ENCODE data around the gene NFATC2IP. TPM values are rescaled to one million over a fixed set of nuclear protein-coding genes. Genes with fewer than 3 reads are reported as not detected.

NFATC2IP gene
- total and polyA plus RNA-seq, 9 of the 15 experiments (the other 6 are each of a cell fraction or from before 2014, with no cell fraction given): 15.6 to 106 (median 46.9) TPM

- intact Hi-C loops (cut with micrococcal nuclease): loop anchor here (5.0 kb wide), 1 partner anchor 54 kb away; no protein-coding TSS in a partner anchor
- peak overlapping the region; percentile 73 for H3K27ac ChIP-seq (ENCODE audit: extremely low read depth, low read depth, low read length)
- TF ChIP-seq TSC22D4 (tag; IDR thresholded peaks at IDR 0.05): no peak
- no peak for TF ChIP-seq YBX1 (IDR thresholded peaks at IDR 0.05)
- TF ChIP-seq HMG20B (CRISPR knock-in tag; IDR thresholded peaks at IDR 0.05): no peak
- no peak for TF ChIP-seq SRSF1 (IDR thresholded peaks at IDR 0.05; ENCODE audit: low read depth, low read length)
- peak; percentile 16; the same call in 1 of the 2 replicates for TF ChIP-seq TEAD4 (IDR thresholded peaks at IDR 0.05; ENCODE audit: low read length)
- TF ChIP-seq TEAD4 (CRISPR knock-in tag; IDR thresholded peaks at IDR 0.05; ENCODE audit: borderline replicate concordance): no peak
- peak; percentile 80 for TF ChIP-seq HMGN3 (IDR thresholded peaks at IDR 0.05; ENCODE audit: borderline replicate concordance, extremely low read depth, insufficient read length, low read depth, low read length)
- TF ChIP-seq EP400 (IDR thresholded peaks at IDR 0.05): peak; percentile 57
- TF ChIP-seq BHLHE40 (IDR thresholded peaks at IDR 0.05; ENCODE audit: low read length): peak; percentile 86
- no peak for TF ChIP-seq POLR3G (IDR thresholded peaks at IDR 0.05; ENCODE audit: extremely low read depth, insufficient read length, insufficient replicate concordance)
- peak; percentile 82; the same call in 1 of the 2 replicates for TF ChIP-seq NKRF (IDR thresholded peaks at IDR 0.05; ENCODE audit: borderline replicate concordance)
- 0 out of 2 replicates have a peak, but pooled peaks have one; percentile 8 for TF ChIP-seq PKNOX1 (IDR thresholded peaks at IDR 0.05)
- peak; percentile 40 for TF ChIP-seq PRDM10 (IDR thresholded peaks at IDR 0.05; ENCODE audit: partially characterized antibody)
- peak in 1 of 2 experiments; percentile 68; a peak in 1 of 4 replicates for TF ChIP-seq SRF (CRISPR knock-in tag; IDR thresholded peaks at IDR 0.05)
Measured at GRCh38 chr16:28935924-28936783, 14.6 kb upstream of the NFATC2IP start.

More at GRCh38 chr16:28935924-28936783, 14.6 kb upstream of the NFATC2IP start:
- in situ Hi-C loops (cut with MboI): loop anchor here (25.0 kb wide), 1 partner anchor 499 kb away; no protein-coding TSS in a partner anchor
- Histone ChIP-seq H3K9ac (ENCODE audit: insufficient read depth in 1 of 2, low read depth in 2 of 2, low read length in 2 of 2) (peak overlapping the region; percentile 70 to 92), H2AFZ (ENCODE audit: low read depth, low read length) (peak overlapping the region; percentile 96), H4K20me1 (replicated peaks; ENCODE audit: control insufficient read depth, insufficient read depth, low read length) (no peaks in the 10 kb centered on the region), H3K27me3 (ENCODE audit: control insufficient read depth in 2 of 2, insufficient read depth in 2 of 2, low read length in 2 of 2) (no peaks in the 10 kb centered on the region), H3K36me3 (ENCODE audit: control insufficient read depth, insufficient read depth, low read length) (no peaks in the 10 kb centered on the region), H3K4me2 (ENCODE audit: insufficient read depth, low read length) (peak overlapping the region; percentile 98), H3K4me1 (replicated peaks in 1 of 2; ENCODE audit: control insufficient read depth in 2 of 2, insufficient read depth in 2 of 2, low read length in 2 of 2) (peaks cover 8 to 48% of the 10 kb centered on the region in 2 experiments; a peak in 4 of 5 replicates), H3K9me3 (replicated peaks; ENCODE audit: control insufficient read depth, insufficient read depth, low read depth, low read length) (no peaks in the 10 kb centered on the region), H3K4me3 (peak overlapping the region; percentile 48), H3K79me2 (ENCODE audit: control insufficient read depth, insufficient read depth, low read length) (peaks cover 9% of the 10 kb centered on the region), H3K9me1 (ENCODE audit: control insufficient read depth, insufficient read depth, low read length) (no peaks in the 10 kb centered on the region)
- DNase-seq (ENCODE audit: extremely low read depth in 1 of 4, low spot score in 3 of 4) (peak; percentile 96 to 99 (median 98)), FAIRE-seq (peak; percentile 99), ATAC-seq (peak; percentile 99)
- POLR2A ChIA-PET: interaction anchor here (0.7 to 1.2 kb wide), 6 partner anchors 9 to 101 kb away, joined by 3 to 5 read pairs (median 4); partner anchors contain the start of gene SH2B1
- WGBS (ENCODE audit: insufficient coverage, low coverage, missing lambda C conversion rate): 1% methylated on average over 27 of the region's 36 CpGs
- CTCF ChIA-PET (ENCODE audit: low intra/inter-chr PET ratio): interaction anchor here (1.4 kb wide), 1 partner anchor 10 kb away, joined by 4 read pairs; no protein-coding TSS in a partner anchor
- TSS peak; percentile 65 for BruUV-seq (replicated peaks)

Data from K562 (cell line).